SIG-M5 treated with dmso at 0.1 percent for 504 hours (cell line): Measurements from ENCODE around the gene BHLHE23.

Experiments used
- DNase-seq: peaks from one replicate; lab custom pipeline; 2025; ENCODE audit not compliant: unreplicated experiment; lab: John Stamatoyannopoulos, UW

Gene BHLHE23

DNA sequence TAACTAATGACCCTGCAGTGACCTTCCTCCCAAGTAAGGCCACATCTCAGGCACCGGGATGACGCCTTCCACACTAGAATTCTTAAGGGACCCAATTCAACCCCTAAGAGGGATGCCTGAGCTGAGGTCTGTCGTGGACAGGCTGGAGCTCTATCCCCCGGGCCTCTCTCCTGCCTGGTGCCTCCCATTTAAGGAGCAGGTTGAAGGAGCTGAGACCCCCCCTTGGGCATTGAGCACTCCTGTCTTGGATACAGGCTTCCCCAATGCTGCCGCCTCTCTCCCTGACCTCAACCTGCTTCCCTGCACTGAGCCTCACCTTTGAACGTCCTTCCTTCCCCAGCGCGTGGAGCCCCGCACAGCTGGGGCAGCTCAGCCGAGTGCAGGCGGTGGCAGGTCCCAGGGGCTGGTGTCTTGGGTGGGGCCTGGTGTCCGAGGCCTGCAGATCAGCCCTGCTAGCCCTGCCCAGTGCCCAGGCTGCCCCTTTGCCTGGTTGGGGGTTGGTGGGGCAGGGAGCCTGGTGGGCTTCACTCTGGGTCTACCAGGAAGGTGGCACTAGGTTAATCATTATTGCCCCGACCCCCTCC, 19.9 kb upstream of the BHLHE23 start:
- no peak for DNase-seq

DNA sequence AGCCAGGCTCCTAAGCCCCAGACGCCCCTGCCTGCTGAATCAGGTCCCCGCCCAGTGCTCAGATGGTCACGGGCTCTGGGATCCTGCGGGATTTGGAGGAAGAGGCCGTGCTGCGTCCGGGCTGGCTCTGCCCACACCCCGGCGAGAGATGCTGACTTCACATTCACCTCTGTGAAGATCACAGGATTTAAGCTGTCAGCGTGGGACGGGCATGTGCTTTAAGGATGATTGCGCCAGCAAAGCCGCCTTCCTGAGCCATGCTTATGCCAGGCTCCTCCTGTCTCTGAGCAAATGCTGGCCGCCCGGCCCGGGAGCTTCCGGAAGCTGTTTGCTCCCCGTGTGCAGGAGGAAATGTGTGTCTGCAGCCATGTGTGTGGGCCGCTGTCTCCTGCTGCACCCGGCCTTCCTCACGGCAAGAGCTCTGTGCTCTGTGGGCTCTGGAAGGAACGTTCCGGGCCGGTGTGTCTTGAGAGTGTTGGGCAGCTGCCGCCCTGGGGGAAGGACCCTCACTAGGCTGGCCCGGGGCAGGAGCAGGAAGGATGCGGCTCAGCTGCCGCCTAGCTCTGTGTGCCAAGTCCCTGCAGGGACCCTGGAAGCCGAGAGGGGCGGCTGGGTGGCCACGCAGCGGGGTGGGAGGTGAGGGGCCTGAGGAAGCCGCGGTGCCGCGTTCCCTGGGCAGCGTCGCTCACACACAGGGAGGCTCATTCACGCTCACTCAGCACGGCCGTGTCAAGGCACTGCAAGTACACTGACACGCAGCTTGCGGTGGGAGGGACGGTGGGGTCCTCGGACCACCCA, 19.0 kb upstream of the BHLHE23 start:
- no peak for DNase-seq

DNA sequence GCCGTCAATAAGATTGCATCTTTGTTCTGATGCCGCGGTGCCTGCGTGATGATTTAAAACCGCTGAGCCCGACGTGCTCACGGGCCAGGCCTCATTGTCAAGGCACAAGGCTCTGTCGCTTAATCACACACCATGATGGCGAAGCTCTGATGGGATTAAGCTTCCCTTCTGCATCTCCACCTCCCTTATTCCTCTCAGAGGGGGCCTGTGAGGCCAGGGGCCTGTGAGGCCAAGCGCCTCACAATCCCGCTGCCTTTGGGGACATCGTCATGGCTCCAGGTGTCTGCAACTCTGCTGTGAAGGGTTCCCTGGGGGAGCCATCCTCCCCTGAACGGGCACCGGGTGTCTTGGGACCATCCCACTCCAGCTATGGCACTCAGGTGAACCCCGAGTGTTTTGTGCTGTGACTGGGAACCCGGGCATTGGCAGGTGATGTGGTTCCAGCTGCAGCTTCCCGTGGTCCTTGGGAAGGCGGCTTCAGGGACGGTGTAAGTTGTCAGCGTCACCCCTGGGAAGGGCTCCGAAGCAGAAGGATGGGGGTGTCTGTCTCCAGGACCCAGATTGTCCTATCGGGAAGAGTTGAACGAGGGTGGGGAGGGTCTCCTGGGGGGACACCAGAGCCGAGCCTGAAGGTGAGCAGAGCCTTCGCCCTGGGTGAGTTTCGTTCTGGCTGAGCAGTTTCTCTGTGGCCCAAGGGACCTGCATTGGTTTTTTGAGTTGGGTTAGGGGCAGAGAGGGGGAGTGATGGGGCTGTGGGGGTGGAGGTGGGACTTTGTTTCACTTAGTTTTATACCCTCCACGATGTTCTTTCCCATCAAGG, 18.0 kb upstream of the BHLHE23 start:
- no peak for DNase-seq

DNA sequence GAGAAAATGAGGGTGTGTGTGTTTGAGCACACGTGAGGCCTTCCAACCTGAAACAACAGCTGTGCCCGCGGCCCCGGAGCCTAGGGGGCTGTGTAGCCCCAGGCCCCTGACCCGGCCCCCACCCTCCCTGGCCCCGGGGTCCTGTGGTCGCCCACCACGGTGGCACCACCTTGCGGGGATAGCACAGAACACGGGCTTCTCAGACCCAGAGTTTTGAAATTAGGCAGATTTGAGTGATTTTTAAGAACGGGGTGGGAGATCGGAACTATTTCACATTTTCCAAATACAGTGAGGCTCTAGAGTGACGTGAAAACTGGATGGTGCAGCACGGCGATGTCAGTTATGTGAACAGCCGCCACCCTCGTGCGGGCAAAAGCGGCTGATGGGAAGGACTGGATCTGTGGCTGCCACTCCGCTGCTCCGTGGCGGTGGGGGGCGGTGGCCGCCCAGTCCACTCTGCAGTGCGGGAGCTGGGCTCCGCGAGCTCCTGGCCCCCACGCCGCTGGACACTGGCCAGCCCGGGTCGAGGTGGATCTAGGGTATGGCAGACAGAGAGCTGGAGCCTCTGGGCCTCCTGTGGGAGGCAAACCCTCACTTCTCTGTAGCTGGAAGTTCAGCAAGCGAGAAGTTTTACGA, 17.3 kb upstream of the BHLHE23 start:
- no peak for DNase-seq

DNA sequence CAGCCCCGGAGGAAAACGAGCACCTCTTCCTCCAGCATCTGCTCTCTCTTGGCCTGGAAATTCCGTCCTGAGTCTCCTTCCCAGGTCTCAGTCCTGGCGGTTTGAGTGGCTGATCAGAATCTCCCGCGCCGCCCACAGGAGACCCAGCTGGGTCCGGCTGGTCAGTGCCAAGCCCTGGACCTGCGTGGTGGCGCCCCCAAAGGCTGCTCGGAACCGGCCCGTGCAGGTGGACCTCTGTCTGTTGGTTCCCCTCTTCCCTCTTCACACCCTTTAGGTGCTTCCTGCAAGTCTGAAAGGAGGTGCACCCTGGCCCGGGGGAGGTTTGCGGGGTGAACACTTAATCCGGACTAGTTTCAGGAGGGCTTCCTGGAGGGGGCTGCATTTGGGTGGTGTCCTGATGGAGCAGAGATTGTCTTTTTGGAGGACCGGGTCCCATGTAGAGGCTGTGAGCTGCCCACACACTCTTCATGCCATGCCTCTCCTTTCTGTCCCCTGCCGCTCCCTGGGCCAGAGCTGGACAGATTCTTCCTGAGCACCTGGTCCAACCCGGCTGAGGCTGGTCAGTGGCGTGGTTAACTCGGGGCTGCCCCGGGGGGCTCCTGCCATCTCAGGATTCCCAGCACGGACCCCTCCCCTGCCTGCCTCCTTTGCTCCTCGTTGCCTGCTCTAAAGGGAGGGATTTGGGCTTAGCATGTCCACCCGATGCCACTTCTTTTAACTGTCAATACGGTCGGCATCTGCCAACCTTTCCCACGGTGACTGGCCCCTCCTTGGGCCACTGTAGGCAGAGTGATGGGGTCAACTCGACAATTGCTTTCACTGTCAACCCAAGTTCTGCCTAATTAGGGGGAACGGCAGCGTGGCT, 16.5 kb upstream of the BHLHE23 start:
- DNase-seq = no peak

DNA sequence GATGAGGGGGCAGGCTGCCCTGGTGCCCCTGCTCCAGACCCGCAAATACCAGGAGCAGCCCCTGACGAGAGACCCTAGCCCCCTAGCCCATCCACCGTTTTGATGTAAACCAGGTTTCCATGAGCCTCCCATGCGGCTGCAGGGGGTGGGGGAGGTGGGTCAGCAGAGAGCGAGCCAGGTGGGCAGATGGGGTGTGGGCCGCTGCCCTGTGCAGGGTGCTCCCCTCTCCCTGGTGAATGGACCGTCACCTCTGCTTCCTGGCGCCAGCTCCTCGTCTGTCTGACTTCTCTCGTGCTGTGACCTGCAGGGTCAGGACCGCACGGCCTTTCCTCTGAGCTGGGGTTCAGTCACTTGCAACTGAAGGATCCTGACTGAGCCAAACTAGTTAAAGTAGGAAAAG, 15.7 kb upstream of the BHLHE23 start:
- no peak for DNase-seq

DNA sequence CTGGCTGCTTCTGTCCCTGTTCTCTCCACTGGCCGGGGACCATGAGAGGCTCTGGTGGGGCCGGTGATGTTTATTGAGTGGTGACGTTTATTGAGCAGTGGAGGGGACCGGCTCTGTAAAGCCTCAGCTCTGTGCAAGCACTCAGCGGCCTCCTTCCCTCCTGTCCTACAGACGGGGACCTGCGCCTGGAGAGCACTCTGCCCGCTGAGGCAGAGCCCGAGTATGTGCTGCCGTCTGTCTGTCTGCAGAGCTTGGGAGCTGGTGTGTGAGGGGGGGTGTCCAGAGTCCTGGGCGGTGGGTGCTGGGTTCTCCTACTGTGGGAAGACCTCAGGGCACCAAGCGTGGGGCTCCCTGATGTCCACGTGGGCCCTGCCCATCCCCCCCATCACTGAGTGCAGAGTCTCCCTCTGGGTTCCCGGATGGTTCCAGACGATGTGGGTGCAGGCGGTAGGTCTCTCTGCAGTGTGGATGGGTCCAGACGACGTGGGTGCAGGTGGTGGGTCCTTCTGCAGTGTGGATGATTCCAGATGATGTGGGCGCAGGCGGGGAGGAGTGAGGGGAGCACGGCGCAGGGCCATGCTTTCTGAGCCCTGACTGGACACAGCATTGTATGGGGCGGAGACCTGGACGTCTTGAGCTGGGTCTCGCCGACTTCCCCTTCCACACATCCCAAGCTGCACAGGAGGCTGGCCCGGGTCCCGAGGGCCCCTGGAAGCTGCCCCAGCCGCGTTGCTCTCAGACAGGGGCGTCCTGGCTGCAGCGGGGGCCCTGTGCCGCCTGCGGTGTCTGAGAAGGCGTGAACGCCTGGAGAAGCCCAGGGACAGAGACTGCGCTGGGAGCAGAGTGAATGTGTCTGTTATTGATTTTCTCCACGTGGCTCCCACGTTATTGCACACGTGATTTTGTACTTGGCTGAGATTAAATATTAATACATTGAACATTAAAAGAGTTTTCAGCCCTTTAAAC, 14.9 kb upstream of the BHLHE23 start:
- no peak for DNase-seq

DNA sequence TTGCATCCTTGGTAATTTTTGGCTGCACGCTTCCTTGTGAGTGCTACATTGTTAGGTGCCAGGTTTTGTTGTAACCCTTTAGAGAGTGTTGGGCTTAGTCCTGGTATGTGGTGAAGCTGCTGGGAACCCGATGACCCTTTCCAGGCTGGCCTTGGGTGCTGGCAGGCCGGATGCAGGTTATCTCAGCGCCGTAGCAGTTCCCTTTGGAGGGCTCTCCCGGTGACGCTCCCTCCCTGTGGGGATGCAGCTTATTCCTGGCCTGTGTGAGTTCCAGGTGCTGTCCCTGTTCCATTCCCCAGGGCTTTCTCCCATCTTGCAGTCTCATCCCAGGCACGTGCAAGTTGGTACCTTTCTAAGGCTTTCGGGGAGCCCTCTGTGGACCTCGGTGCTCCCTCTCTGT, 13.9 kb upstream of the BHLHE23 start:
- DNase-seq = no peak

DNA sequence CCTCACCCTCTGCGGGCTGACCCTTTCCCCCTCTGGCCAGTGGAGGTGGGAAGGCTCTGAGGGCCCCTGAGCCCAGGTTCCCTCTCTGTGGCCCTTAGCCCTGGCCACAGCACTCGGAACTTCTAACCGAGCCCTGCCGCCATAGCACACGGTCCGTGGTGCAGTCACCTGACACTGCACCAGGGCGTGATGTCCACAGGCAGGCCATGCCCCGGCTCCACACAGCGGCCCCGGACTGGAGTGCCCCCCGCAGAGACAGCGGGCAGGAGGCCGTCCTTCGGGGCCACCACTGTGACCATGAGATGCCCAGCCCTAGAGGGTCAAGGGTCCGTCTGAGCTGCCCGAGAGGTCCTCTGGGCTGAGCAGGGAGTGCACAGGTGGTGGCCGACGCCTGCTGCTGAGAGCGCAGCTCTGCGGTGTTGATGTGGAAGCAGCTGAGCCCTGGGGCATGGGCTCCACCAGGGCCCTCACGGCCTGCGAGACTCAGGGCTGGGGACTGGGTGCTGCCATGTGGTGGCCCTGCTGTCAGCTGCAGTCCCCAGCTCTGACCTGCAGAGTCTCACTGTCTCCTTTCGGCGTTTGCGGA, 11.2 kb upstream of the BHLHE23 start:
- DNase-seq = no peak

DNA sequence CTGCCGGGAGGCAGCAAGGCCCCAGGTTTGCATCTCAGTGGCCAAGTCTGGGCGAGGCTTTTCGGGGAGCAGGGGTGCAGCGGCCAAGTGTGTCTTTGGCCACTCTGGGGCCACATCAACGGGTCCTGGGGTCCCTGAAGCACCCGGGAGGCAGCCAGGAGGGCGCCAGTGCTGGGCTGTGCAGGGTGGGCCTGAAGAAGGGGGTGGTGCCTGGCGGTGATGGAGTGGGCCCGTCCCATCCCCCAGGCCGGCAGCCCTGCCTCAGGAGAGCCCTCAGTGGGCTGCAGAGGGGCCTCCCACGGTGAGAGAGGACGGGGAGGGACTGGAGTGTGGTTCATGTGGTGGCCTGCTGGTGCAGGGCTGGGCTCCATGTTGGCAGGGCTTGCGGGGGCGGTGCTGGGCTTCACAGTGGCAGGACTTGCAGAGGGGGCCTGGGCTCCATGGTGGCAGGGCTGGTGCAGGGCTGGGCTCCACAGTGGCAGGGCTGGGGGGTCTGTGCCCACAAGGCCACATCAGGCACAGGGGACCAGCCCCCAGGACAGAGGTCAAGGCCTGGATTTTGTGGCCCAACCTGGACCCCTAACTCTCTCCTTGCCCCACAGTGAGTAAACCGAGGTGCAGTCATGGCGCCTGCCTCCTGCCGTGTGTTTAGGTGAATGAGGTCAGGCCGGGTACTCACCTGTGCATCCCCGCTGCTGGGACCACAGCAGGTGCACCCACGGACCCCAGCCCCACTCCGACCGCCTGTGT, 10.5 kb upstream of the BHLHE23 start:
- no peak for DNase-seq

DNA sequence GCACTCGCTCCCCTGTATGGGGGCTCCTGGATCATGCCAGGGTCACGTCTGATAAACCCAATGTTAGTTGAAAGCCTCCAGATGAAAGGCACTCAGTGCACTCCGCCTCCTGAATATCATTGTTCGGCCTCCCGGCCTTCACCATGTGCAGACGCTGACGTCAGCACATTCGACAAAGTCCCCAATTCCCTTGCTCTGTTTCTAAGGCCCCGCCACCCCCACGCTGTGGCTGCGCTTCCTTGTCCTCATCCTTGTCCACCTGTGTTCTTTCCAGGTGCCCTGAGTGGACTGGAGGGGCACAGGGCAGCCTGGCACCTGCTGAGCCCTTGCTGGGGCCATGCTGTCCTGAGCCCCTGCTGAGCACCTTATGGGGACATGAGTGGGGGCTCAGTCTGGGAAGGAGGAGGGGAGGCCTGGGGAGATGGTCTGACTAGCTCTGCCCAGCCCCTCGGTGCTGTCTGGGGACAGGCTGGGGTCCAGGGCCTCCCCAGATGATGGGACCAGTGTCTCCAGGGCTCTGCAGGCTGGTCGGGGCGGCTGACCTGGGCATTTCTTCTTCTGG, 9.8 kb upstream of the BHLHE23 start:
- no peak for DNase-seq

DNA sequence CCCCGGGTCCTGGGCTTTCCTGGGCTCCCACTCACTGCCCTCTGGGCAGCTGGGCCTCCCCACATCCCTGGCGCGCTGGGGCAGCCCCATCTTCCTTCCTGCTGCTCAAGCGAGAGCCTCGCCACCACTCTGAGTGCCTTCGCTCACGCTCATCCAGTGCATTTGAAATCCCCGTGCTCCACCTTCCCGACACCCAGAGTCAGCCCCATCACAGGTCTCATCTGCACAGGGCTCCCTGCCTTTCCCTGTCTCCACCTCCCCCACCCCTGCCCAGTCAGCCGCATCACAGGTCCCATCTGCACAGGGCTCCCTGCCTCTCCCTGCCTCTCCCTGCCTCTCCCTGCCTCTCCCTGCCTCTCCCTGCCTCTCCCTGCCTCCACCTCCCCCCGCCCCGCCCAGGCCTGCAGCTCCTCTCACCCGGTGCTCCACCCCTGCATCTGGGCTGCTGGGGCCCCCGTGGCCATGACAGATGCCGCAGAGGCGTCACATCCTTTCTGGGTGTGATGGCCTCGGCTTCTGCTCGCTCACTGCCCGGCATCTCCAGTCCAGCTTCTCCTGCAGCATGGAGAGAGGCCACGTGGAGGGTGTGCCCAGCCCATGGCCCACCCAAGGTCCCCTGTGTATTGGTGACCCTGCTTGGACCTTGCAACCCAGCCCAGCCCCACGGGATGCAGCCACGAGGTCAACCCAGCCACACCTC, 9.0 kb upstream of the BHLHE23 start:
- no peak for DNase-seq

DNA sequence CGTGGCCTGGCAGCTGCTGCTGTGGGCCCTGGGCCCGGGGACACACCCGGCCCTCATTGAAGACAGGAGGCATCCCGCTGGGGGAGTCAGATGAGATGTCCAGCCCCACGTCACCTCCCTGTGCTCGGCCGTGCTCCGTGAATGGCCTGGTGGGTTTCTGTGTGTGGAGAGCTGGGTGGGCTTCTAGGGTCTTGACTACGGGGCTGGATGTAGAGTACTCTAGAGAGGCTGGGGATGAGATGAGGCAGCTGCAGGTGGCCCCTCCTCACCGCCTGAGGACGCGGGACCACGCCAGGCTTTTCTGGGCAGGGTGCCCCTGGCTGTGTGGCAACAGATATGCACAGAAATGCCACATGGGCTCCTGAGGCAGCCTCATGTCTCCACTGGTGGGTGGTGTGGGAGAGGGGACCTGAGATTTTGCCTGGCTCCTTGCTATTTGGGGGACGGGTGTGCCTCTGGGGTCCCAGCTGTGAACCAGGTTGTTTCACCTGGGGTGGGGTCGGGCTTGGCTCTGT, 8.4 kb upstream of the BHLHE23 start:
- DNase-seq = no peak

DNA sequence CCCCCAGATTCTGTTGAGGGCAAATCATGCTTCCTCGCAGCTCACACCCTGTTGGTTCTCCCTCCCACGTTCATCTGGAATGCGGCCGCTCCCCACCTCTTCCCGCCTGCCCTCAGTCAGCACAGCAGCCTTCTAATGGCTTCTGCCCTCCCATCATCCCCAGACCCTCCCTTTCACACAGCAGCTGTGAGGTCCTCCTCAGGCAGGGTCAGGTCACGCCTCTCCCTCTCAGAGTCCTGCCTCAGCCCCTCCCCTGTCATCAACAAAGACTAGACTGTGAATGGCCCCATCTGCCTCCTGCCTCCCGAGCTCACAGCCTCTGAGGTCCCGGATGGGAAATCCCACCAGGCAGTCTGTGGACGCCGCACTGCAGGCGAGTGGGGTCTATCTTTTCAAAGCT, 7.9 kb upstream of the BHLHE23 start:
- DNase-seq = no peak

DNA sequence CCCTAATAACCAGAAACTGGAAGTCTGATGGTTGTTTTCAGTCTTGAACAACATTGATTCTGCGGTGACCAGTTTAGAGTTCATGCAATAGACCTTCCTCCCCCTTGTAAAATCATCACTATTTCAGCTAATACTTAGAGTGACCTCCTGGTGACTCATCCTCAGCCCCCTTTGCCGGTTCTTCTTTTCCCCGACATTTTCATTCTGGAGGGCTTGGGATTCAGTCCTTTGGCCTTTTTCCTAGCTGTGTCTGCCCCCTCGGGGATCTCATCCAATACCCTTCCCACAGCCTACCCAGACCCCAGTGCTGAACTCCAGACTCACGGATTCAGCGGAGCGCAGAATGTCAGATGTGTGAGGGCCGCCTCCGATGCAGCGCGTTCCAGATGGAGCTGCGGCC, 7.5 kb upstream of the BHLHE23 start:
- no peak for DNase-seq

DNA sequence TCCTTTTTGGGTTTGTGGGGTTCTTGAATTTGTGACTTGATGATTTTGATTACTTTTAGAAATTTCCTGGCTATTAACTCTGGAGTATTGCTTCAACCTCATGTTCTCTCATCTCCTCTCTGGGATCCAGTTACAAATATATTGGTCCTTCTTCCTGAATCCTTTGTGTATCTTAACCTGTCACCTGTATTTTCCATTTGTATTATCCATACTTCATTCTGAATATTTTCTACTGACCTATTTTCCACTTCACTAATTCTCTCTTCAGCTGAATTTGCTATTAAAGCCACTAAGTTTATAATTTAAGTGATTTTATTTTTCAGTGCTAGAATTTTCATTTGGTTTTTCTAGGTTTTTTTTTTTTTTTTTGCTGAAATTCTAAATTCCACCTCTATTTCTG, 6.4 kb upstream of the BHLHE23 start:
- DNase-seq = no peak

DNA sequence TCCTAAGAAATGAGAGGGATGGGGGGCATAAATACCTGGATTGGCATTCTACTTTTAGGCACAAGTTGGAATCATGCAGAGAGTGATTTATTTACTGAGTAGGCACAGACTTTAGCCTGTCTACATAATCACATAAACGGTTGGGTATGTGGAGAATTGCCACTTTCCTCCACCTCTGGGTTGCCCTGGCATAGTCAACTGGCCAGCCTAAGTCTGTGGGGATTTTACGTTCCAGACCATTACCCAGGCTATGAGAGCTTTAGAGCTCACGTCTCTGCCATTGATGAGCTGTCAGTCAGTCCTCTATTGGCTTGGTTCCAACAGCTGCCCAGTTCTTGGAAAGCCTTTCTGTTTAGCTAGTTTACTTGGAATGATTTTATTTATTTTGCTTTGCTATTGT, 5.0 kb upstream of the BHLHE23 start:
- no peak for DNase-seq
